GM12865 (cell line): ENCODE data around the gene BIRC2.

Experiments used
- DNase-seq: peaks from one replicate; pipeline ENCODE4 v3.0.0; 2010; ENCODE audit warnings: low read depth
- H3K4me3 ChIP-seq: 2 replicates; pipeline ENCODE4 v1.5.1; 2011; ENCODE audit warnings: mild to moderate bottlenecking, low read depth, low read length, control low read depth
- CTCF ChIP-seq: IDR thresholded peaks from 2 replicates; pipeline ENCODE4 v1.5.1; 2011; ENCODE audit warnings: low read length, control low read depth, low read depth, inconsistent platforms; ENCODE audit not compliant: insufficient read depth; ENCODE audit errors: missing control alignments

BIRC2 gene

GRCh38 chr11:102419181-102419580 lies 72.2 kb downstream of the BIRC2 start:
- H3K4me3 ChIP-seq = no peak overlapping the region
- TF ChIP-seq CTCF = no peak
- DNase-seq = no peak

GRCh38 chr11:102420547-102420946 lies 73.5 kb downstream of the BIRC2 start:
- no peak for TF ChIP-seq CTCF
- DNase-seq = peak; percentile 23
- H3K4me3 ChIP-seq = no peak overlapping the region

GRCh38 chr11:102421261-102421660 lies 74.2 kb downstream of the BIRC2 start:
- no peak for DNase-seq
- TF ChIP-seq CTCF = no peak
- no peak overlapping the region for H3K4me3 ChIP-seq

- DNase-seq = no peak
- H3K4me3 ChIP-seq = no peak overlapping the region
- TF ChIP-seq CTCF = no peak
Observed at GRCh38 chr11:102422817-102423712, 76.1 kb downstream of the BIRC2 start.

GRCh38 chr11:102423936-102424335 lies 76.9 kb downstream of the BIRC2 start:
- TF ChIP-seq CTCF = no peak
- H3K4me3 ChIP-seq = no peak overlapping the region
- DNase-seq = no peak

GRCh38 chr11:102426000-102426399 lies 79.0 kb downstream of the BIRC2 start:
- no peak for TF ChIP-seq CTCF
- no peak for DNase-seq
- no peak overlapping the region for H3K4me3 ChIP-seq

- H3K4me3 ChIP-seq = no peak overlapping the region
- no peak for DNase-seq
- TF ChIP-seq CTCF = no peak
Observed at GRCh38 chr11:102426570-102426969, 79.6 kb downstream of the BIRC2 start.
